Measurements from ENCODE around the gene HELZ. TPM values are rescaled to one million over a fixed set of nuclear protein-coding genes. Genes with fewer than 3 reads are reported as not detected.

The HELZ gene
- total and polyA plus RNA-seq, 2 experiments from 2014 or later: 23.9 to 25.4 TPM

DNA sequence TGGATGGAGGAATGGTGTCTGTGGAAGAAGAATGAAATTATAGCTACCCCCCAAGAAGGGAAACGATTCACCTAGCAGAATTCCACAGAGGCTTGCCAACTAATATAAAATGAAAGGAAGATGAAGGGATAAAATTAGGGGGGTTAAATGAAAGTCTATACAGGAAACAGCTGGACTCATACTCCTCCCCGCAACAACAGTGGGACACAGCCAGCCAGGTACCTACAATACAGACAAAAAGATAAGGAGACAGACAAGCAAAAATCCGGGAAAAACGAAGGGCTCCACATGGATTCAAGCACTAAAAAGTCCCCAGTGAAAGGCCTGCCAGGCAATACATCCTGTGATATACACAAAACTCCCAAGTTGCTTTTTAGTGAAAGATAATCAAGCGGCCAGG is 152.7 kb downstream of the HELZ start:
- H3K9me2 ChIP-seq (ENCODE audit: insufficient read depth): no peaks in the 10 kb centered on the region
- H3K79me2 ChIP-seq (ENCODE audit: insufficient read depth): peaks cover 75% of the 10 kb centered on the region
- no peak overlapping the region for H3K4me3 ChIP-seq
- DNase-seq: no peak
- in situ Hi-C loops (cut with MboI): no loop called here
- H4K20me1 ChIP-seq (ENCODE audit: insufficient read depth): peaks cover 8% of the 10 kb centered on the region
- no peaks in the 10 kb centered on the region for H3K36me3 ChIP-seq (ENCODE audit: low read depth)
- H3K4me1 ChIP-seq (ENCODE audit: insufficient read depth): peaks cover 11% of the 10 kb centered on the region
- no peaks in the 10 kb centered on the region for H3K9me3 ChIP-seq (ENCODE audit: low read depth)
- H3K9ac ChIP-seq: no peak overlapping the region
- H3F3A ChIP-seq (ENCODE audit: insufficient read depth): peaks cover 15% of the 10 kb centered on the region
- H2AFZ ChIP-seq: no peak overlapping the region
- H3K27me3 ChIP-seq (replicated peaks; ENCODE audit: insufficient read depth): no peaks in the 10 kb centered on the region
- TF ChIP-seq EZH2 (IDR thresholded peaks at IDR 0.05; ENCODE audit: insufficient read depth, poor library complexity, severe bottlenecking): no peak
- no peak overlapping the region for H3K27ac ChIP-seq
- 87 to 89% methylated on average over 5 of the region's 5 CpGs for WGBS, 2 experiments (ENCODE audit: low coverage in 1 of 2, low lambda C conversion rate in 2 of 2, missing lambda C conversion rate in 2 of 2)
- no peak overlapping the region for H3K4me2 ChIP-seq (ENCODE audit: unreplicated experiment)

DNA sequence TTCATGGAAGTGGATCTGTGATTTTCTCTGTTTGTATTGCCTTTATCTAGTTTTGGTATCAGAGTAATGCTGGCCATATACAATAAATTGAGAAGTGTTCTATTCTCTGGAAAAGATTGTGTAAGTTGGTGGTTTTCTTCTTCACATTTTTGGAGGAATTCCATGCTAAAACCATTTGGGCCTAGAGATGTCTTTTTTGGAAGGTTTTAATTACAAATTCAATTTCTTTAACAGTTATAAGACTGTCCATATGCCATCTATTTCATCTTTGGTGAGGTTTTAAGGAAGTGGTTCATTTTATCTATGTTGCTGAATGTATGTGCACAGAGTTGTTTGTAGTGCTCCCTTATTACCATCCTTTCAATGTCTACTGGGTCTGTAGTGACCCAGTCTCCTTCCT is 154.7 kb downstream of the HELZ start:
- Histone ChIP-seq H3K9ac (no peak overlapping the region), H3K4me2 (ENCODE audit: unreplicated experiment) (no peak overlapping the region), H3K27me3 (replicated peaks; ENCODE audit: insufficient read depth) (no peaks in the 10 kb centered on the region), H3K79me2 (ENCODE audit: insufficient read depth) (peaks cover 63% of the 10 kb centered on the region), H3K36me3 (ENCODE audit: low read depth) (peaks cover 4% of the 10 kb centered on the region; the same call in 1 of the 2 replicates), H3K4me1 (ENCODE audit: insufficient read depth) (peaks cover 3% of the 10 kb centered on the region; the same call in 1 of the 2 replicates), H4K20me1 (ENCODE audit: insufficient read depth) (peaks cover 5% of the 10 kb centered on the region; the same call in 1 of the 2 replicates), H3F3A (ENCODE audit: insufficient read depth) (peaks cover 3% of the 10 kb centered on the region), H3K9me2 (ENCODE audit: insufficient read depth) (no peaks in the 10 kb centered on the region), H3K9me3 (ENCODE audit: low read depth) (no peaks in the 10 kb centered on the region), H3K27ac (no peak overlapping the region), H2AFZ (no peak overlapping the region), H3K4me3 (no peak overlapping the region)
- in situ Hi-C loops (cut with MboI): no loop called here
- no peak for TF ChIP-seq EZH2 (IDR thresholded peaks at IDR 0.05; ENCODE audit: insufficient read depth, poor library complexity, severe bottlenecking)
- no peak for TF ChIP-seq EZH2phosphoT487 (IDR thresholded peaks at IDR 0.05; ENCODE audit: insufficient read depth, low read depth)
- DNase-seq: no peak

DNA sequence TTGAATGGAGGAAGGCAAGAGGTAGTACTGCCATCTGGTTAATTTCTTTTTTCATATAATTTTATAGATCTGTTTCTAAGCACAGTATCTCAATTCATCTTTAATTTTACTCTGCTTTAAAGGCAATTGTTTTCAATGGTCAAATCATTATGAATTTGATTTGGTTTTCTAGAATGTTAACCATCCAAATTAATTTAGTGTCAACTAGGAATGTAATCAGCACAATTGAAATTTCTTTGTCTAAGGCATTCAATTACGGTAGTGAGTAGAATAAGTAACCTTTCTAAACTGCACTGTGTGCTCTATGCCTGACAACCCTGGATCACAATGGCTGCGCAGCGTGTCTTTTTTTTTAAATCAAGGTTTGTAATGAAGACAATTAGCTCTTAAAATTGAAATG is 156.4 kb downstream of the HELZ start:
- TF ChIP-seq EZH2phosphoT487 (IDR thresholded peaks at IDR 0.05; ENCODE audit: insufficient read depth, low read depth): no peak
- no peak for TF ChIP-seq EZH2 (IDR thresholded peaks at IDR 0.05; ENCODE audit: insufficient read depth, poor library complexity, severe bottlenecking)
- Histone ChIP-seq H3K36me3 (ENCODE audit: low read depth) (peaks cover 8% of the 10 kb centered on the region; the same call in 1 of the 2 replicates), H4K20me1 (ENCODE audit: insufficient read depth) (peaks cover 5% of the 10 kb centered on the region; the same call in 1 of the 2 replicates), H3K4me3 (no peak overlapping the region), H3K79me2 (ENCODE audit: insufficient read depth) (peaks cover 56% of the 10 kb centered on the region), H3K4me1 (ENCODE audit: insufficient read depth) (no peaks in the 10 kb centered on the region), H3K9ac (no peak overlapping the region), H2AFZ (no peak overlapping the region), H3F3A (ENCODE audit: insufficient read depth) (no peaks in the 10 kb centered on the region), H3K27ac (no peak overlapping the region), H3K9me2 (ENCODE audit: insufficient read depth) (no peaks in the 10 kb centered on the region), H3K9me3 (ENCODE audit: low read depth) (no peaks in the 10 kb centered on the region), H3K4me2 (ENCODE audit: unreplicated experiment) (no peak overlapping the region), H3K27me3 (replicated peaks; ENCODE audit: insufficient read depth) (no peaks in the 10 kb centered on the region)
- 97 to 99% methylated on average over 3 of the region's 3 CpGs for WGBS, 2 experiments (ENCODE audit: low coverage in 1 of 2, low lambda C conversion rate in 2 of 2, missing lambda C conversion rate in 2 of 2)
- in situ Hi-C loops (cut with MboI): no loop called here
- DNase-seq: no peak

DNA sequence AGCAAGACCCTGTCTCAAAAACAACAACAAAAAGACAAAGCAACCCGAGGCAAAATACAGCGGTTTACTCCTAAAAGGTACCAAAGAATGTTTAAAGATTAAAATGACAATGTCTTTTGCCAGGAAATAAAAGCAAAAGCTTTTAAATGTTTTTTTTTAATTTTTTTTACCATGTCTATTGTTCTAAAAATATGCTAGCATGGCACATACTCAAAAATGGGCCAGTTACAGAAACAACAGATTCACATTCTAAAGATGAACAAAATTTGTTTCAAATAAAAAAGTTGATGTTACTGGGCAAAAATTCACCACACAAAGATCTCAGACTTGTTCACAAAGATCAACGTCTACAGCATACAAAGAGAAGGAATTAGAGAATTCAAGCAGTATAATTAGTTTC is 159.6 kb downstream of the HELZ start:
- Histone ChIP-seq H3K36me3 (ENCODE audit: low read depth) (peaks cover 13% of the 10 kb centered on the region; the same call in 1 of the 2 replicates), H3K27ac (no peak overlapping the region), H3K79me2 (ENCODE audit: insufficient read depth) (peaks cover 36% of the 10 kb centered on the region), H3K27me3 (replicated peaks; ENCODE audit: insufficient read depth) (no peaks in the 10 kb centered on the region), H3F3A (ENCODE audit: insufficient read depth) (no peaks in the 10 kb centered on the region), H2AFZ (no peak overlapping the region), H3K9me3 (ENCODE audit: low read depth) (no peaks in the 10 kb centered on the region), H4K20me1 (ENCODE audit: insufficient read depth) (peaks cover 5% of the 10 kb centered on the region; the same call in 1 of the 2 replicates), H3K4me3 (no peak overlapping the region), H3K4me1 (ENCODE audit: insufficient read depth) (no peaks in the 10 kb centered on the region), H3K9me2 (ENCODE audit: insufficient read depth) (no peaks in the 10 kb centered on the region), H3K4me2 (ENCODE audit: unreplicated experiment) (no peak overlapping the region), H3K9ac (no peak overlapping the region)
- in situ Hi-C loops (cut with MboI): no loop called here
- TF ChIP-seq EZH2 (IDR thresholded peaks at IDR 0.05; ENCODE audit: insufficient read depth, poor library complexity, severe bottlenecking) (no peak), EZH2phosphoT487 (IDR thresholded peaks at IDR 0.05; ENCODE audit: insufficient read depth, low read depth) (no peak)
- DNase-seq: no peak
- WGBS, 2 experiments (ENCODE audit: low coverage in 1 of 2, low lambda C conversion rate in 2 of 2, missing lambda C conversion rate in 2 of 2): 87 to 88% methylated on average over 3 of the region's 3 CpGs

DNA sequence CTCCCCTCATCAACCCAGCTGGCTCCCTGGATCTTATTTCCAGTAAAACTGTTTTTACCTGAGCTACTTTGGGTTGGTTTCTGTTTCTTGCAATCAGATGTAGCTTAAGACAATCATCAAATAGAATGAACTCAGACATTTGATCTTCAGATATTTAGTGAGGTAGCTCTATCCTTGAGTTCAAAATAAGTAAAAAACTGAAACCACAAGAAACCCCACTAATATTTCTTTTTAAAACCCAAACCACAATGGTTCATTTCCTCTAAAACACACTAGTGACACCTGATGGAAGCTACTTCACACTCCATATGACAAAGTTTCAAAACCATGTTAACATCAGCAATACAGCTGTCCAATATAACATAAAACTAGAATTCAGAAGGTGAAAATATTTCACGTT is 162.9 kb downstream of the HELZ start:
- no peak for TF ChIP-seq EZH2 (IDR thresholded peaks at IDR 0.05; ENCODE audit: insufficient read depth, poor library complexity, severe bottlenecking)
- TF ChIP-seq EZH2phosphoT487 (IDR thresholded peaks at IDR 0.05; ENCODE audit: insufficient read depth, low read depth): no peak
- no peak overlapping the region for H2AFZ ChIP-seq
- peaks cover 12% of the 10 kb centered on the region; the same call in 1 of the 2 replicates for H3K79me2 ChIP-seq (ENCODE audit: insufficient read depth)
- 94 to 96% methylated on average over 1 of the region's 1 CpG for WGBS, 2 experiments (ENCODE audit: low coverage in 1 of 2, low lambda C conversion rate in 2 of 2, missing lambda C conversion rate in 2 of 2)
- no peaks in the 10 kb centered on the region for H3K4me1 ChIP-seq (ENCODE audit: insufficient read depth)
- H3K36me3 ChIP-seq (ENCODE audit: low read depth): peaks cover 18% of the 10 kb centered on the region
- DNase-seq: no peak
- H4K20me1 ChIP-seq (ENCODE audit: insufficient read depth): no peaks in the 10 kb centered on the region; the same call in 1 of the 2 replicates
- H3K4me2 ChIP-seq (ENCODE audit: unreplicated experiment): no peak overlapping the region
- no peaks in the 10 kb centered on the region for H3K27me3 ChIP-seq (replicated peaks; ENCODE audit: insufficient read depth)
- in situ Hi-C loops (cut with MboI): no loop called here
- no peak overlapping the region for H3K4me3 ChIP-seq
- no peaks in the 10 kb centered on the region for H3K9me3 ChIP-seq (ENCODE audit: low read depth)
- no peaks in the 10 kb centered on the region for H3F3A ChIP-seq (ENCODE audit: insufficient read depth)
- H3K27ac ChIP-seq: no peak overlapping the region
- H3K9ac ChIP-seq: no peak overlapping the region
- H3K9me2 ChIP-seq (ENCODE audit: insufficient read depth): no peaks in the 10 kb centered on the region
